GM19043 (cell line): ENCODE results near the gene PCSK2.

ENCODE experiments used
- ATAC-seq: cut with Tn5 transposase; IDR thresholded peaks from one replicate; pipeline ENCODE4 v1.9.1; 2021; ENCODE audit warnings: low read depth; ENCODE audit not compliant: unreplicated experiment

PCSK2 gene

DNA sequence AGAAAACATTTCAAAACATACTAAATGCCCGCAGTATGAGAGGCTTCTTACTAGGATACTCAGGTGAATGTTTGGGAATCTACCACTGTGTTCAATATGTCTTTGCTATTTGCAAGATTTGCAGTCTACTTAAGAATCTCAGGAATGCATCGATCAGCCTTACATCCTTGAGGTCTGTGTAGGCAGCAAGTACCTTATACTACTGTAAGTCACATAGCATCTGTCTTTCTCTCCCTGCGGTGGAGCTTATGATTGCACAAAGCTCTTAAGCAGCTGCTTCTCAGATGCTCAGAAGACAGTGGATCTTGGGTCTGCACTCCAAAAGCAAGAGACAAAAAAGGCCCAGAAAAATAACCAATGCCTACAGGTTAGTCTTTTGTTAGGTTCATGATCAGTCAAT is 21.4 kb downstream of the PCSK2 start:
- ATAC-seq = no peak

DNA sequence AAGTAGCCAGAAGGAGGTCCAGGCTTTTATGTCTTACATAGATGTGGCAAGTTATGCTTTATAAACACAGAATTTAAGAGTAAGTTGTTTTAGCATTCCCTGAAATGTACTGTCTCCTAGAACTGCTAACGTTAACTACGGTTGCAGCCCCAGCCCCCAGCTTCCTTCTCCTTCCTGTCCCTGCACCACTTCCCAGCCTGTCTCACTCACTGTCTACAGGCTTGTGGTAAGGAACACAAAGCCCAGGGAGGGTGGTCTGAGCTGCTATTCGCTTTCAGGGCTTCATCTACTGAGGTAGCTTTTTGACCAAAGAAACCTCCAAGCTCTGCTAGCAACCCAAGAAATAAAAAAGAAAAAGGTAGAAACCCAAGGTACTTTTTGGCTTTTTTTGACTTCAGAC is 35.9 kb downstream of the PCSK2 start:
- no peak for ATAC-seq

DNA sequence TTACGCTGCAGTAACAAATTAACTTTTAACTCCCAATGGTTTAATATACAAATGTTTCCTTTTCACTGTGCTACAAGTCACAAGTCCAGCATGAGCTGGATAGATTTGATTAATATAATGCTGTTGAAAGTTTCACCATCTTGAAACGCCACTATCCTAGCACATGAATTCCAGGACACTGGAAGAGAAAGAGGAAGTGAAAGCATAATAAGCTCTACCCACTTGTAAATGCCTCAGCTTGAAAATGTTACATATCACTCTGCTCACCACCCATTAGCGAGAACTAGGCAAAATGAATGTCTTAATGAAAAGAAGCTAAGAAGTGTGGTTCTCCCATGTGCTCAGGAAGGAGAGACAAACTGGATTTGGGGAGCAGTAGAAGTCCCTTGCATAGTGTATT is 46.9 kb downstream of the PCSK2 start:
- ATAC-seq = no peak

DNA sequence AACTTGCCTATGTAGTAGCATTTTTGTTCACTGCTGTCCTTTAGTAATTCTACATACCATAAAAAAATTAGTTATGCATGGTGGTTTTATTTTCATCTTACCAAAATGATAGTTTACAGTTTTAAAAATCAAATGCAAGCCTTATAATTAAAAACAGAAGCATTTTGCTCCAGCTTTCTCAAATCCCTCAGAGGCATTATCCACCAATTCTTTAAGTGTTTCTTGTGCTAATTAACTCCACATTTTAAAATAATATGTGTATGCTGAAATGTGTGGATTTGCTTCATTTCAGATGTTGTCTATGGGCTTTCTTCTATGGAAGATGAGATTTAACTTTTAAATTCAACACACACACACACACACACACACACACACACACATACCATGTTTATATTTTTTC is 49.3 kb downstream of the PCSK2 start:
- no peak for ATAC-seq

DNA sequence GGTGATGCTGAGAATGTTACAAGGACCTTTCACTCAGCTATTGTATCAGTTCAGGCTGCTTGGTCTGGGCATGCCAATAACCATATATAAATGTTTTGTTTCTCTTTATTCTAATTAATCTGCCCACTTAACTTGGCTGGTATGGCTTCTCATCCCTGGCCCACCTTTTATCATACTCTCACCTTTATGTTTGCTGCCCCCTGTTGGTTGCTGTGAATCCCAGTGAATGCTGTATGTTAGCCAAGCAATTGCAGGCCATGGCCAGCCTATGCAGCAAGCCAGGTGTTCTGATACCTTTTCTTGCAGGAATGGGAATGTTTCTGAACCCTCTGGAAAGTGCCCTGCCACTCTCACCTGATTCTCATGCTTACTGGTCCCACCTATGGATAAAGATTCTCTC is 54.6 kb downstream of the PCSK2 start:
- no peak for ATAC-seq

DNA sequence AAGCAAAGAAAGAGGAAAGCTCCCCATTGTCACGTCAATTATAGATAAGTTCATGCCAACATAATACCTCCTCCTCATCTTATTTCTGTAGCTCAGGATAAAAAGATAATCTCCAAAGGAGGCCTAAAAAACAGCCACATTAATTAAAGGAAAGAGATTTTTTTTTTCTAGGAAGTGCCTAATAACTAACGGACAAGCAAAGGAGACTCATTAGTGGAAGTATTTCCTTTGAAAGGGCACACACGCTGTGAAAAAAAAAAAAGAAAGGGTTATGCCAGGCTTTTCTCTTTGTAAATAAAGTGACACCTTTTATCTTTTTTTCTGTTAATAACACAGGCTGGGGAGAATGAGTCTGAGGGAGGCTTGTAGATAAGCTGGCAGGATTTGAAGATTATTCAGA is 55.7 kb downstream of the PCSK2 start:
- ATAC-seq = no peak

DNA sequence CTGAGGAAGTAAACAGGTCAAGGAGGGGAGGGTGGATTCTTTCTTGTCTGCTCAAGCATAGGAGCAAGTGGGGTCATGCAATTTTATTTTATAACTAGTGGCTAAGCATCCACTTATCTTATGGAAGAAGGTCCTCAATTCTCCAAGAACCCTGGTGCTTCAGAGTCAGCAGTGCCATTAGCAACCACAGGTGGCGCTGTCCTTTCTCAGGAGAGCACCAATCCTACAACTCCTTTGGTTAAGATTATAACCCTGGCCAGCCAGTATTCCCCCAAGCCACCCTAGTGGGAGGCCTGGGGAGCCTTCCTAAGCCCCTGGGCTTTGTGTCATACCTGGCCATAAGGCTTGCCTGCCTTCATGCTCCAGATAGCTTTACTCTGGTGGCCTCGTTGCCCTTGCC is 60.7 kb downstream of the PCSK2 start:
- ATAC-seq = no peak

DNA sequence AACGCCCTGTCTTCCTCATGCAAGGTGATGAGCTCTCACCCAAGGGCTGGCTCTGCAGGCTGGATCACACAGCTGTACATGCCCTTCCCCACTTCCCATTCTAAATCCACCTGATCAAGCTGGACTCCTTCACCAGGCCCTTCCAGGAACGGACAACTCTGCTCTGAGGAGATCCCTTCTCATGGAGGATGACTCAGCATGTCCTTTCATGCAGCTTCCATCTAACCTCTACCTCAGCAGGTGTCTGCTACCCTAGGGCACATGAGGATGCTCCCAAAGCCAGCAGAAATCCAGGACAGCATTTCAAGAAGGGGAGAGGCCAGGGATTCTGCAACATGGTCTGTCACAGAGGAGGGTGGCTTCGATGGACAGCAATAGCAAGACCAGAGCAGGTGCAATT is 61.2 kb downstream of the PCSK2 start:
- no peak for ATAC-seq

DNA sequence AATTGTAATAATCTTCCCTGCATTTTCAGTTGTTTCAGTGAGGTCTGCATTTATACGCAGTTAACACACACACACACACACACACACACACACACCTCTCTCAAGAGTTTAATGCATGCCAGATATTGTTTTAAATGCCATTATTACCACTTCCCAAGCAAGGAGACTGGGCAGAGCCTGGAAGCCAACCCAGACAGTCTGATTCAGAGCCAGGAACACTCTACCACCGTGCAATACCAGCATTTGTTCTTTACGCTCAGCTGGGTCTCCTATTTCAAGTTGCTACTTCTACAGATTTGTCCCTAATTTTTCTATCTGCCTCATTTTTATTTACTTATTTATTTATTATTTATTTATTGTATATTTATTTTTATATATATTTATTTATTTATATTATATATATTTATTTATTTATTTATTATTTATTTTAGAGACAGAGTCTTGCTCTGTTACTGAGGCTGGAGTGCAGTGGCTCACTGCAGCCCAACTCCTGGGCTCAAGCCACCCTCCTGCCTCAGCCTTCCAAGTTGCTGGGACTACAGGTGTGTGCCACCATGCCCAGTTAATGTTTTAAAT is 68.4 kb downstream of the PCSK2 start:
- no peak for ATAC-seq

DNA sequence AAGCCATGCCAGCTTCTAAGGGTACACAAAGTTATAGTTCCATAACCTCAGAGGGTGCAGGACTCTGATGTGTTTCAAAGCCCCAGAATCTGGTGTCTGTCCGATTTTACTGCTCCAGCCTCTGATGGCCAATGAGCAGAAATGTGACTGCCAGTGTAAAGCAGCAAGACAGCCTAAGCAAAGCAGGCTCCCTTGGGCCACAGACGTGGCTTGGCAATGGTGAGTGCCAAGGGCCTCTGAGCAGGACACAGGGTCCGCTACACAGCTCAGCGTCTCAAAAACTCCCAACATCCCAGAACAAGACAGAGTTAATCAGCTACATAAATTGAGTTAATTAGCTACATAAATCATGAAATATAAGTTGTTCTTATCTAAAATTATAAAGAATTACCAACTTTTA is 69.2 kb downstream of the PCSK2 start:
- no peak for ATAC-seq

DNA sequence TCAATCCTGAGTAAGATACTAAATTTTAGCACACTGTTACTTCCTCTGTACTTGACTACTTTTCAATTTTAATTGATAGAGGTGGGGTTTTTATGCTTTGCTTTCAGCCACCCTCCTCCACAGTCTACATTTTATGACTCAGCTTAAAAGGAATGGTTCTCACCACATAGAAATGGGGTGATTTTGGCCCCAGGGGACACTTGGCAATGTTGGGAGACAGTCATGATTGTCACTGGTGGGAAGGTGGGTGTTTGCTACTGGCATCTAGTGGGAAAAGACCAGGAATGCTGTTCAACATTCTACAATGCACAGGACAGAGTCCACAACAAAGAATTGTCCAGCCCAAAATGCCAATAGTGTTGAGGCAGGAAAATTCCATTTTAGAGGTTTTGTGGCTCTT is 71.3 kb downstream of the PCSK2 start:
- ATAC-seq = no peak

DNA sequence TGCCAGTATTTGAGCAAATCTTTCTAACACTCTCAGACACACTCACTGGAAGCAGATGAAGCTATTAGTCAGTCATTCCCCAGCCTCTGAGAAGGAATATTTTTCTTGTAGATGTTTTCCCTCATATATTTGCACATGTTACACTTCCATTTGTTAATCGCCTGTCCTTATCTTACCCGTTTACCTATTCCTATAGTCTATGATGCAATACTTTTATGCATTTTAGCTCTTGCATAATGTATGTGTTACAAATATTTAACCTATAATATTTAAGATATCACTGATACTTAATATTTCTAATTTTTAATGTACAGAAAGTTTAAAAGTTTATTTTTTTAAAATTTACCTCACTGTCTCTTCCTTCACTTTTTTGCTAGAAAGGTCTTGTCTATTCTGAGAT is 71.9 kb downstream of the PCSK2 start:
- ATAC-seq = no peak

DNA sequence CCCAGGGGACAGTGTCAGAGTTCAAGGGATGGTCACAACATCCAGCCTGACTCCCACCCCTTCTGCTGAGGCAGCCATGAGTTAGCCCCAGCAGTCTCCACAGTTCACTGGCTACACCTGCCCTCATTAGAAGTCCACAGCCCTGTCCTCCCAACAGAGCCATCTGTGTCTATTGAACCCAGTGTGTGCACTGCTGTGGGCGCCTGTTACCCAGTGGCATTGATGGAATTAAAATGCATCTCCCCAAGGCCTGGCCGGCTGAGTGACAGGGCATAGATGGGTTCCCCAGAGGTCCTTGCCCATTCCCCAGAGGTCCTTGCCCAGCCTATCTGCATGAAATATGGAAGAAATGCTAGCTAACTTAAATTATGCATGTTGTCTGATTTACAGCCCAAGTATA is 73.3 kb downstream of the PCSK2 start:
- no peak for ATAC-seq

DNA sequence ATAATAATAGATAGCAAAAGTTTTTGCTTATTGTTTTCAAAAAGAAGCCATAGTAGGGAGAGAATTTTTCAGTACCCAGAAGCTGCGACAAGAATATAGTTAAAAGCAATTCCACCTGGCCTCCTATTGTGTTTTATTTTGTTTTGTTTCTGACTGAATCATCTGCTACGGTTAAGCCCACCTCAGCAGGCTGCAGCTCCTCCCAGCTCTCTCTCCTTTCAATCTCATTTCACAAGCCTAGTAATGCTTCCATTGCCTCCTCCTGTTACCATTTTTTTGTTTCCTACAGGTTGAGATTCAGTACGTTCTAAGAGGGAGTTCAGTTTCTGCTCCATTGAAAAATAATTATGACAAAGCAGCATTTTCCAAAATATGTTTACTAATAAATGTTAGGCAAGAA is 77.9 kb downstream of the PCSK2 start:
- no peak for ATAC-seq

DNA sequence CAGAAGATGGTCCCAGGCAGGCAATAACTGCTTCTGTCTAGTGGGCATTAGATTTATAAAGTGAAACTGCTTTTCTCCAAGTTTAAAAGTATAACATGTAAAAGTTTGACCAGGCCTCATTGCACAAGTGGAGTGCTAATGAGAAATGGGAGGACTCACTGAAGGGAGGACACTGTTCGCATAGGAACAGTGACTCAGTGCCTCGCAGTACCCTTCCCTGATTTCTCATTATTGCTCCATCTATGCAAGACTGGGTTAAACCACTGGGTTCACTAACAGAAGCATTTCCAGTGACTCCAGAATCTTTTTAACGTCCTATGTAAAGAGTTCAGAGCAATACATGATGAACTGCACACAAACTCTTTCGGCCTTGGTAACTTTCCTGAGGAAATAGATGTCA is 79.6 kb downstream of the PCSK2 start:
- no peak for ATAC-seq

DNA sequence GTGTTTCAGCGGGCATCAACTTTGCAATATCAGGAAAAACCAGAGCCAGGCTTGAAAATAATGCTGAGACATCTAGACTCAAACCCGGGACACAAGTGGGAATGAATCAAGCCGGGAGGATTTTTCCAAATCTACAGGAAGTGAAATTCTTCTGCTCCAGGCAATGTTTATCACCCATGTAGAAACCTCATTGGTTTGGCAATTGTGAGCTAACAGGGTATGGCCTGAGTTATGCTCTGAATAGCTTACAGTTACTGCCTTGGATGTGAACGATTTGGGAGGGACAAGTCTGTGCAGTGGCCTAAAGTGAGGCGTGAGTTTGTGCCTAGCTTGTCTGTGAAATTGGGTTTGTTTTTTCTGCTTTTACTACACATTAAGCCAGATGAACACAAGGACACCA is 87.4 kb downstream of the PCSK2 start:
- no peak for ATAC-seq

DNA sequence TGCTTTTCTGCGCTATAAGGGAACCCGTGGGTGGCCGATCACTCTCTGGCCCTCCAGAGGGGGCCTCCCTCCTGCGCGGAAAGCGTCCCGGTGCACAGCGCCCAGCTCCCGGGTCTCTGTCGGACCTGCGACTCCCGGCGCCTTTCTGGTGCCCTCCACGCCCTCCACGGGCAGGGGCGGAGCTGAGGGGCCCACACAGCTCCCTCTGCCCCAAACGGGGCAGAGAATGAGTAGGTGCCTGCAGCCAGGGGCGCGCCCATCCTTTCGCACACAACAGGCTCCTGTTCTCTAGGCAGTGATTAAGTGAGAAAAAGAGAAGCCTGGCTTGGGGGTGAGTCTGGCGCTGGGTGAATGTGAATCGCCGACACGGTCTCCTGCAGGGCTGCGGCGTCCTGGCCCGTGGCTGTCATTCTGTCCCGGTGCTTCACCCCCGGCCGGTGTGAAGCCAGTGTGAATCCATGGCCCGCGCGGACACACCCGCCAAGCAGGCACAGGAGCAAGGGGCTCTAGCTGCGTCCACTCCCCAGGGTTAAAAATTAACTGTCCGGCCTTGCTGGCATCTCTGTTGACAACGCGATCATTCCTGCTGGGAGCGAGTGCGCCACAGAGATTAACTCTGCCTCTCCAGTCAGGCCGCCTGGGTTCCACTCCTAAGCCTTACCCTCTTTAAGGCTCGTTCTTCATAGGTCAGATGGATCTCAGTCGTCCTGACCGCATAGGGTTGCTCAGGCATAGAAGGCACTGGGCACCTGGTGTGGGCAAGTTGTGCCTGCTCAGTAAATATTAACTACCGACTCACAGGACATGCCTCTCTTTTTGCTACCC is 88.8 kb downstream of the PCSK2 start:
- ATAC-seq = no peak

DNA sequence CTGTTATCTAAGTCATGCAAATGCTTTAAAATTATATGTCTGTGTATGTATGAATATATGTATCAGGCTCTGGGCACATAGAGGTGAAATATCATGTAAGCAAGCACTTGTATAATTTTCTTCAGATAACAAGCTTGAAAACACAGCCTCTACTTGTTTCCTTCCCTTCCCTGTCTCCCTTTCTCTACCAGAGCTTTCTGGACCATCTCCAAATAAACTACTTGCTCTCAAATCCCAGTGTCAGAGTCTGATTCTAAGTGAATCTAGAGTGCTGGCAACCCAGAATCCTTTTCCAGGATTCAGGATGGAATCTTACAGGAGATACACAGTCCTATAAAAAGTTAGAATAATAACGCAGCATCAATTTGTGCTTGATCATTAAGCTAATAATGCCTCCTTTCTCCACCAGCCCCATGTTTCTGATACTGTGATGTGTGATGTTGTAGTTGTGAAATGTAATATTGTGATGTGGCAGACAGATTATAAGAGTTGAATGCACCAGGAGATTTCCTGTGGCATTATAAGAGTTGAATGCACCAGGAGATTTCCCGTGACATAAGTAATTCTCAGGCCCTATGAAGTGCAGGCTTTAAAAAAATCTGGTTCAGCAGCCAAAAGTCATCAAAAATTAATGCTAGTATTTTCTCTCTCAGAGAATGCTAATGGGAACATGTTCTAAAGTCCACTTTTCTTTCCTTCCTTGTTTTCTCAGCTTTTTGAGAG is 89.6 kb downstream of the PCSK2 start:
- ATAC-seq = no peak

DNA sequence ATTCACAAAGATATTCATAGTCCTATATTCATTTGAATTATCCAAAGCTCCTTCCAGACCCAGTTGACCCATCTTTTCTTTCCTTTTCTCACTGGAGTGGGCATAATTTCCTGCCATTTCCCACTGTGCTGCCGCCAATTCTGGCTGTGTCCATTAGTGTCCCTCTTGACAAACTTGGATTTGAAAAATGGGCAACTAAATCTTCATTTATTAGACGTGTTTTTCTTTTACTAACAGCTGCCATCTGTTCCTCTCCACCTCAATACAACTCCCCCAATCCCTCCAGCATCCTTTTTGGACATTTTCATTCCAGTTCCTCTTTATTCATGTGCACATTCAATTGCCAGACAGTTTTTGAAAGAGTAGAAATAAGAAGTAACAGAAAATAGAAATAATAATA is 90.5 kb downstream of the PCSK2 start:
- ATAC-seq = no peak

DNA sequence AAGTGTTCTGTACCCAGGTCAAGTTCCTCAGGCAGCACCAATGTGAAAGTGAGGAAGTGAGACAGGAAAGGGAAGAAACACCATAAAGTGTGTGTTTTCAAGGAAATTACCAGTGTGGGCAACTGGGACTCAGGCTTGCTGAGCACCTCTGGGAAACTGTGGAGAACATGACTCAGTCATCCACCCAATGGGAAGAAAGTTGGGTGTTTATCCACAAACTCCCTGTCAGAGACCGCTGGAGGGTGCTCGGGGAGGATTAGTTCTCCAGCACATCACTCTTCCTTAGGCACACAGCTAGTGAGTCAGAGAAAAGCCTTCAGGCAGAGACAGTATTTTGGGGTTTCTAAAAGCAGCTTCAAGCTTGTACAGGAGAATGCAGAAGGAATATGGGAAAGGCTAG is 93.6 kb downstream of the PCSK2 start:
- ATAC-seq = no peak

DNA sequence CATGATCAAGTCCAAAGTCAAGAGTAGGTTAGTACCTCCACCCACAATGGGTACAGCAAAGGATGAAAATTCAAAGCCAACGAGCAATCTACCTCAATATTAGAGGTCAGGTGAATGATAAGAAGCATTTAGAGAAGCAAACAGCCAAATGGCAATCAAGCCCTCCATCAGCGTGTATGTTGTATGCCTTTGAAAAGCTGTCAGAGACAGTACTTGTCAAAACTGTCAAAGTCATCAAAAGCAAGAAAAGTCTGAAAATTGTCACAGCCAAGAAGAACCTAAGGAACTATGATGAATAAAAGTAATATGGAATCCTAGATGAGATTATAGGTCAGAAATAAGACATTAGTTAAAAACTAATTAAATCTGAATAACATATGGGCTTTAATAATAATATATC is 99.3 kb downstream of the PCSK2 start:
- ATAC-seq = no peak
